ENCODE data around the gene LIMD2.
"Not testable (repeated sequence)": the region's sequence is repeated elsewhere in the genome, so short reads cannot be mapped to it uniquely, and the experiment has no call there.

LIMD2 gene

GRCh38 chr17:63699638-63700527 is at the start of gene LIMD2:
LIMD2 (minus strand) TSS chr17:63700125; CDS start chr17:63699298, 827 bp downstream.
- no peaks in the 10 kb centered on the region for H3K27me3 ChIP-seq (ENCODE audit: control insufficient read depth, insufficient read depth, low read length)
- peaks cover 2% of the 10 kb centered on the region for H3K4me1 ChIP-seq (ENCODE audit: control insufficient read depth, insufficient read depth, low read length)
- H3K9ac ChIP-seq (ENCODE audit: low read length), result no peak within 1 kb of the TSS
- peak within 1 kb of the TSS; percentile 69 for H3K27ac ChIP-seq (ENCODE audit: low read depth, low read length)
- H3K36me3 ChIP-seq (ENCODE audit: control insufficient read depth, insufficient read depth, low read length), result peaks cover 2% of the 10 kb centered on the region
- H3K4me3 ChIP-seq (ENCODE audit: low read length), result peak within 1 kb of the TSS; percentile 64

- H3K27ac ChIP-seq (ENCODE audit: low read depth, low read length), result peak within 1 kb of the TSS; percentile 80
- H3K27me3 ChIP-seq (ENCODE audit: control insufficient read depth, insufficient read depth, low read length), result no peaks in the 10 kb centered on the region
- H3K36me3 ChIP-seq (ENCODE audit: control insufficient read depth, insufficient read depth, low read length), result peaks cover 6% of the 10 kb centered on the region
- H3K4me3 ChIP-seq (ENCODE audit: low read length), result peak within 1 kb of the TSS; percentile 76
- H3K9ac ChIP-seq (ENCODE audit: low read length), result peak within 1 kb of the TSS; percentile 86
- H3K4me1 ChIP-seq (ENCODE audit: control insufficient read depth, insufficient read depth, low read length), result peaks cover 6% of the 10 kb centered on the region
Measured at GRCh38 chr17:63741408-63742173, 41.7 kb upstream of the LIMD2 start, which contains the start of gene STRADA. STRADA (minus strand) TSS chr17:63741799; CDS start chr17:63728369, 13,430 bp downstream.

GRCh38 chr17:63741143-63741407 is 41.1 kb upstream of the LIMD2 start:
- Histone ChIP-seq H3K27ac (ENCODE audit: low read depth, low read length) (peak overlapping the region; percentile 80), H3K27me3 (ENCODE audit: control insufficient read depth, insufficient read depth, low read length) (no peaks in the 10 kb centered on the region), H3K4me1 (ENCODE audit: control insufficient read depth, insufficient read depth, low read length) (peaks cover 6% of the 10 kb centered on the region), H3K4me3 (ENCODE audit: low read length) (peak overlapping the region; percentile 76), H3K36me3 (ENCODE audit: control insufficient read depth, insufficient read depth, low read length) (peaks cover 6% of the 10 kb centered on the region), H3K9ac (ENCODE audit: low read length) (peak overlapping the region; percentile 86)

GRCh38 chr17:63740464-63741142 is 40.7 kb upstream of the LIMD2 start:
- Histone ChIP-seq H3K4me3 (ENCODE audit: low read length) (peak overlapping the region; percentile 76), H3K27ac (ENCODE audit: low read depth, low read length) (peak overlapping the region; percentile 80), H3K36me3 (ENCODE audit: control insufficient read depth, insufficient read depth, low read length) (peaks cover under 1% of the 10 kb centered on the region), H3K27me3 (ENCODE audit: control insufficient read depth, insufficient read depth, low read length) (no peaks in the 10 kb centered on the region), H3K9ac (ENCODE audit: low read length) (peak overlapping the region; percentile 86), H3K4me1 (ENCODE audit: control insufficient read depth, insufficient read depth, low read length) (peaks cover 6% of the 10 kb centered on the region)

GRCh38 chr17:63735691-63736090 is 35.8 kb upstream of the LIMD2 start:
- no peaks in the 10 kb centered on the region for H3K36me3 ChIP-seq (ENCODE audit: control insufficient read depth, insufficient read depth, low read length)
- peaks cover 2% of the 10 kb centered on the region for H3K4me1 ChIP-seq (ENCODE audit: control insufficient read depth, insufficient read depth, low read length)
- H3K27me3 ChIP-seq (ENCODE audit: control insufficient read depth, insufficient read depth, low read length), result no peaks in the 10 kb centered on the region
- H3K9ac ChIP-seq (ENCODE audit: low read length), result no peak overlapping the region
- H3K4me3 ChIP-seq (ENCODE audit: low read length), result no peak overlapping the region
- H3K27ac ChIP-seq (ENCODE audit: low read depth, low read length), result no peak overlapping the region

GRCh38 chr17:63722403-63722802 is 22.5 kb upstream of the LIMD2 start:
- no peak overlapping the region for H3K9ac ChIP-seq (ENCODE audit: low read length)
- H3K27me3 ChIP-seq (ENCODE audit: control insufficient read depth, insufficient read depth, low read length), result no peaks in the 10 kb centered on the region
- peaks cover 5% of the 10 kb centered on the region for H3K36me3 ChIP-seq (ENCODE audit: control insufficient read depth, insufficient read depth, low read length)

GRCh38 chr17:63720194-63720593 is 20.3 kb upstream of the LIMD2 start:
- H3K4me1 ChIP-seq (ENCODE audit: control insufficient read depth, insufficient read depth, low read length); H3K27me3 ChIP-seq (ENCODE audit: control insufficient read depth, insufficient read depth, low read length); H3K4me3 ChIP-seq (ENCODE audit: low read length); H3K36me3 ChIP-seq (ENCODE audit: control insufficient read depth, insufficient read depth, low read length); H3K27ac ChIP-seq (ENCODE audit: low read depth, low read length); H3K9ac ChIP-seq (ENCODE audit: low read length): not testable (repeated sequence)

More at GRCh38 chr17:63722403-63722802, 22.5 kb upstream of the LIMD2 start:
- Histone ChIP-seq H3K4me1 (ENCODE audit: control insufficient read depth, insufficient read depth, low read length) (no peaks in the 10 kb centered on the region), H3K27ac (ENCODE audit: low read depth, low read length) (no peak overlapping the region), H3K4me3 (ENCODE audit: low read length) (no peak overlapping the region)

- no peaks in the 10 kb centered on the region for H3K4me1 ChIP-seq (ENCODE audit: control insufficient read depth, insufficient read depth, low read length)
- no peak overlapping the region for H3K4me3 ChIP-seq (ENCODE audit: low read length)
- no peak overlapping the region for H3K27ac ChIP-seq (ENCODE audit: low read depth, low read length)
- H3K36me3 ChIP-seq (ENCODE audit: control insufficient read depth, insufficient read depth, low read length), result peaks cover 5% of the 10 kb centered on the region
- H3K9ac ChIP-seq (ENCODE audit: low read length), result no peak overlapping the region
- H3K27me3 ChIP-seq (ENCODE audit: control insufficient read depth, insufficient read depth, low read length), result no peaks in the 10 kb centered on the region
Measured at GRCh38 chr17:63718988-63719387, 19.1 kb upstream of the LIMD2 start.

GRCh38 chr17:63716426-63716825 is 16.5 kb upstream of the LIMD2 start:
- Histone ChIP-seq H3K27me3 (ENCODE audit: control insufficient read depth, insufficient read depth, low read length) (no peaks in the 10 kb centered on the region), H3K9ac (ENCODE audit: low read length) (no peak overlapping the region), H3K36me3 (ENCODE audit: control insufficient read depth, insufficient read depth, low read length) (no peaks in the 10 kb centered on the region), H3K4me3 (ENCODE audit: low read length) (no peak overlapping the region), H3K27ac (ENCODE audit: low read depth, low read length) (no peak overlapping the region), H3K4me1 (ENCODE audit: control insufficient read depth, insufficient read depth, low read length) (no peaks in the 10 kb centered on the region)

- no peak overlapping the region for H3K9ac ChIP-seq (ENCODE audit: low read length)
- no peak overlapping the region for H3K4me3 ChIP-seq (ENCODE audit: low read length)
- H3K27me3 ChIP-seq (ENCODE audit: control insufficient read depth, insufficient read depth, low read length), result no peaks in the 10 kb centered on the region
- H3K27ac ChIP-seq (ENCODE audit: low read depth, low read length), result no peak overlapping the region
- H3K36me3 ChIP-seq (ENCODE audit: control insufficient read depth, insufficient read depth, low read length), result no peaks in the 10 kb centered on the region
- H3K4me1 ChIP-seq (ENCODE audit: control insufficient read depth, insufficient read depth, low read length), result no peaks in the 10 kb centered on the region
Measured at GRCh38 chr17:63714550-63715277, 14.8 kb upstream of the LIMD2 start.

- no peak overlapping the region for H3K27ac ChIP-seq (ENCODE audit: low read depth, low read length)
- no peaks in the 10 kb centered on the region for H3K4me1 ChIP-seq (ENCODE audit: control insufficient read depth, insufficient read depth, low read length)
- H3K27me3 ChIP-seq (ENCODE audit: control insufficient read depth, insufficient read depth, low read length), result no peaks in the 10 kb centered on the region
- no peak overlapping the region for H3K9ac ChIP-seq (ENCODE audit: low read length)
- no peak overlapping the region for H3K4me3 ChIP-seq (ENCODE audit: low read length)
- peaks cover 7% of the 10 kb centered on the region for H3K36me3 ChIP-seq (ENCODE audit: control insufficient read depth, insufficient read depth, low read length)
Measured at GRCh38 chr17:63709110-63709509, 9.2 kb upstream of the LIMD2 start.

- H3K9ac ChIP-seq (ENCODE audit: low read length), result no peak overlapping the region
- H3K4me1 ChIP-seq (ENCODE audit: control insufficient read depth, insufficient read depth, low read length), result no peaks in the 10 kb centered on the region
- H3K4me3 ChIP-seq (ENCODE audit: low read length), result no peak overlapping the region
- no peak overlapping the region for H3K27ac ChIP-seq (ENCODE audit: low read depth, low read length)
- H3K36me3 ChIP-seq (ENCODE audit: control insufficient read depth, insufficient read depth, low read length), result peaks cover 7% of the 10 kb centered on the region
- H3K27me3 ChIP-seq (ENCODE audit: control insufficient read depth, insufficient read depth, low read length), result no peaks in the 10 kb centered on the region
Measured at GRCh38 chr17:63707151-63707550, 7.2 kb upstream of the LIMD2 start.
